K562 (cell line): ENCODE measurements around the gene EXOC7. TPM values are rescaled to one million over a fixed set of nuclear protein-coding genes. Genes with fewer than 3 reads are reported as not detected.
A peak's percentile ranks its signal among the peaks of the same experiment; 100 is the strongest.

Source experiments
- ADNP ChIP-seq: fragments of 200-800 bp; sonication (Bioruptor generic); IDR thresholded peaks from 2 replicates; pipeline ENCODE4 v1.6.1; 2016; ENCODE audit warnings: missing genetic modification characterization, missing compliant biosample characterization
- ARID1B ChIP-seq: fragments of 450-650 bp; IDR thresholded peaks from 2 replicates; pipeline ENCODE4 v1.6.1; 2016; ENCODE audit warnings: antibody characterized with exemption, mild to moderate bottlenecking, inconsistent platforms
- BRCA1 ChIP-seq, 2 experiments: fragments of 450-650 bp in 1 of 2; sonication (generic) in 1 of 2; formaldehyde crosslinking in 1 of 2; IDR thresholded peaks; 2 replicates each; pipeline versions ENCODE4 v1.5.0 to v1.6.1; 2017 to 2020; ENCODE audit warnings: mild to moderate bottlenecking in 1 of 2, missing genetic modification reagents in 1 of 2
- CC2D1A ChIP-seq: fragments of 450-650 bp; IDR thresholded peaks from 2 replicates; pipeline ENCODE4 v1.6.1; 2017; ENCODE audit warnings: mild to moderate bottlenecking
- FOXJ2 ChIP-seq: fragments of 200-800 bp; sonication (Bioruptor generic); IDR thresholded peaks from 2 replicates; pipeline ENCODE4 v1.6.1; 2016; ENCODE audit warnings: missing genetic modification characterization, missing compliant biosample characterization
- HMGXB4 ChIP-seq: sonication (generic); formaldehyde crosslinking; IDR thresholded peaks from 2 replicates; pipeline ENCODE4 v1.8.1; 2023; ENCODE audit warnings: mild to moderate bottlenecking, missing genetic modification reagents
- HNRNPH1 ChIP-seq: fragments of 200-400 bp; formaldehyde crosslinking; optimal IDR thresholded peaks from 2 replicates; pipeline ENCODE3; 2017; ENCODE audit warnings: low read depth, mild to moderate bottlenecking, low read length, moderate library complexity
- ILK ChIP-seq: fragments of 450-650 bp; IDR thresholded peaks from 2 replicates; pipeline ENCODE4 v1.6.1; 2016; ENCODE audit warnings: missing genetic modification characterization, low read depth, mild to moderate bottlenecking, missing compliant biosample characterization, moderate library complexity, borderline replicate concordance
- MTA2 ChIP-seq: fragments of 450-650 bp; IDR thresholded peaks from 2 replicates; pipeline ENCODE4 v1.6.1; 2016; ENCODE audit warnings: low read depth
- NR2C2 ChIP-seq, 2 experiments: fragments of 200-800 bp in 1 of 2; sonication (Bioruptor generic) in 1 of 2; sonication (generic) in 1 of 2; formaldehyde crosslinking in 1 of 2; IDR thresholded peaks; 2 replicates each; pipeline versions ENCODE4 v1.6.1 to v1.8.0; 2016 to 2022; ENCODE audit warnings: mild to moderate bottlenecking in 1 of 2, missing compliant biosample characterization in 1 of 2, missing genetic modification characterization in 1 of 2, missing genetic modification reagents in 1 of 2
- NRF1 ChIP-seq, 2 experiments: fragments of 450-650 bp; IDR thresholded peaks in 1 of 2; conservative IDR thresholded peaks in 1 of 2; 2 replicates each; pipeline ENCODE4 v1.6.1; 2014; ENCODE audit warnings: mild to moderate bottlenecking in 2 of 2
- POU5F1 ChIP-seq: fragments of 150-350 bp; IDR thresholded peaks from 2 replicates; pipeline ENCODE4 v1.6.1; 2014; ENCODE audit warnings: borderline replicate concordance, low read length, low read depth, mild to moderate bottlenecking; ENCODE audit not compliant: partially characterized antibody
- PREB ChIP-seq: sonication (generic); formaldehyde crosslinking; IDR thresholded peaks from 2 replicates; pipeline ENCODE4 v1.8.1; 2023; ENCODE audit warnings: mild to moderate bottlenecking, missing genetic modification reagents
- PTBP1 ChIP-seq: fragments of 200-400 bp; formaldehyde crosslinking; IDR thresholded peaks from 2 replicates; pipeline ENCODE4 v1.6.1; 2017; ENCODE audit warnings: low read depth, low read length
- TAF1 ChIP-seq: IDR thresholded peaks from 2 replicates; pipeline ENCODE4 v1.6.1; 2011; ENCODE audit warnings: mild to moderate bottlenecking, low read length, moderate library complexity; ENCODE audit not compliant: insufficient read depth, control insufficient read depth, severe bottlenecking; ENCODE audit errors: extremely low read depth
- TBP ChIP-seq: optimal IDR thresholded peaks from 2 replicates; pipeline ENCODE3; 2011; ENCODE audit warnings: low read depth, low read length, improper control_type of control experiment
- ZNF143 ChIP-seq: sonication (generic); formaldehyde crosslinking; IDR thresholded peaks from 2 replicates; pipeline ENCODE4 v1.9.0; 2022; ENCODE audit warnings: mild to moderate bottlenecking, missing genetic modification reagents
- ZNF280A ChIP-seq: fragments of 450-650 bp; IDR thresholded peaks from 2 replicates; pipeline ENCODE4 v1.6.1; 2018; ENCODE audit warnings: mild to moderate bottlenecking, low read depth; ENCODE audit not compliant: partially characterized antibody
- ZNF311 ChIP-seq: fragments of 250-450 bp; sonication (Bioruptor Pico); IDR thresholded peaks from 2 replicates; pipeline ENCODE4 v1.4.0; 2020; ENCODE audit warnings: mild to moderate bottlenecking, moderate library complexity
- ZNF354B ChIP-seq: fragments of 250-450 bp; sonication (Bioruptor Pico); IDR thresholded peaks from 2 replicates; pipeline ENCODE4 v1.4.0; 2020
- ZNF589 ChIP-seq: fragments of 200-800 bp; sonication (Bioruptor generic); IDR thresholded peaks from 2 replicates; pipeline ENCODE4 v1.6.1; 2016; ENCODE audit warnings: low read depth, missing genetic modification characterization, missing compliant biosample characterization
- ZNF699 ChIP-seq: fragments of 250-450 bp; sonication (Bioruptor Pico); IDR thresholded peaks from 2 replicates; pipeline ENCODE4 v1.8.0; 2021; ENCODE audit warnings: mild to moderate bottlenecking, moderate library complexity; ENCODE audit not compliant: insufficient replicate concordance
- polyA plus RNA-seq, 8 experiments: library from polyadenylated mRNA; depleted of rRNA in 4 of 8; stranded (reverse) in 5 of 8; unstranded in 3 of 8; fragments of >200 nt; fragmentation: Nextera tagmentation in 2 of 8; fragmentation: Illumina TruSeq in 1 of 8; extraction: Ambion mirVana in 2 of 8; extraction: Trizol in 1 of 8; gene quantifications; 2 replicates each; pipeline versions ENCODE4 v1.2.1 to v1.2.3, GENCODE V29; 2011 to 2014; ENCODE audit warnings: inconsistent platforms in 1 of 8, missing spikeins in 1 of 8
- total RNA-seq, 7 experiments: library from RNA; depleted of rRNA in 6 of 7; stranded (reverse); fragments of >200 nt in 6 of 7; fragmentation: Illumina TruSeq in 2 of 7; extraction: Trizol in 2 of 7; gene quantifications; 2 replicates each; pipeline versions ENCODE4 v1.2.1 to v1.2.3, GENCODE V29; 2011 to 2021; ENCODE audit warnings: low replicate concordance in 1 of 7

EXOC7 gene
- total and polyA plus RNA-seq, 9 of the 15 experiments (the other 6 are each of a cell fraction or from before 2014, with no cell fraction given): 18.6 to 57.0 (median 35.0) TPM

GRCh38 chr17:76103274-76104139, at the start of gene EXOC7 (continued):
- peak; percentile 49; the same call in 1 of the 2 replicates for TF ChIP-seq ZNF311 (CRISPR knock-in tag)
- no peak for TF ChIP-seq POU5F1
- no peak for TF ChIP-seq NR2C2 (CRISPR knock-in tag; IDR thresholded peaks at IDR 0.05)
- TF ChIP-seq NR2C2 (tag; IDR thresholded peaks at IDR 0.05): 0 out of 2 replicates have a peak, but pooled peaks have one; percentile 33
- TF ChIP-seq ZNF280A: no peak
- no peak for TF ChIP-seq ZNF699 (CRISPR knock-in tag)
- TF ChIP-seq PTBP1: no peak
- peak; percentile 67 for TF ChIP-seq TBP
- TF ChIP-seq PREB: no peak
- no peak for TF ChIP-seq CC2D1A
- TF ChIP-seq ZNF354B: no peak
- TF ChIP-seq TAF1: peak; percentile 65
- TF ChIP-seq FOXJ2 (tag): no peak
- TF ChIP-seq ZNF143 (CRISPR knock-in tag): no peak
- TF ChIP-seq HNRNPH1: no peak
- no peak for TF ChIP-seq ZNF589 (CRISPR knock-in tag)
- TF ChIP-seq ARID1B: no peak
- TF ChIP-seq NRF1 (conservative IDR thresholded peaks at IDR 0.05 in 1 of 2, IDR thresholded peaks at IDR 0.05 in 1 of 2): peak; percentile 92 to 93
- TF ChIP-seq ILK (tag): no peak
- TF ChIP-seq ADNP (tag): no peak
- no peak for TF ChIP-seq MTA2
- no peak for TF ChIP-seq BRCA1 (IDR thresholded peaks at IDR 0.05)
- TF ChIP-seq BRCA1 (CRISPR knock-in tag; IDR thresholded peaks at IDR 0.05): no peak
- 0 out of 2 replicates have a peak, but pooled peaks have one; percentile 67 for TF ChIP-seq HMGXB4 (CRISPR knock-in tag)
